Central memory CD8-positive, alpha-beta T cell (primary cell): ENCODE measurements around the gene ALX4.

Experiments
- ATAC-seq: fragments of 150-1000 bp; cut with Tn5 transposase; replicated peaks from 2 replicates; pipeline ENCODE4 v1.10.0; 2022; ENCODE audit warnings: mild to moderate bottlenecking, moderate FRiP score, moderate number of reproducible peaks; ENCODE audit not compliant: poor library complexity, severe bottlenecking; ENCODE audit errors: extremely low read depth
- DNase-seq, 2 donors: peaks; one replicate each; pipeline ENCODE4 v3.0.0; 2021; ENCODE audit warnings: low spot score in 2 of 2
- H3K27ac Mint-ChIP-seq: one replicate; pipeline ENCODE4 v1.8.0; 2022; ENCODE audit warnings: low read depth, mild to moderate bottlenecking, moderate library complexity, mixed read lengths
- H3K27me3 Mint-ChIP-seq: one replicate; pipeline ENCODE4 v1.8.0; 2022; ENCODE audit warnings: mixed read lengths
- H3K36me3 Mint-ChIP-seq: one replicate; pipeline ENCODE4 v1.8.0; 2022; ENCODE audit warnings: mild to moderate bottlenecking, moderate library complexity, mixed read lengths; ENCODE audit not compliant: insufficient read depth
- H3K4me1 Mint-ChIP-seq: one replicate; pipeline ENCODE4 v1.8.0; 2022; ENCODE audit warnings: mixed read lengths
- H3K4me3 Mint-ChIP-seq: one replicate; pipeline ENCODE4 v1.8.0; 2022; ENCODE audit warnings: mild to moderate bottlenecking, moderate library complexity, mixed read lengths
- H3K9me3 Mint-ChIP-seq: one replicate; pipeline ENCODE4 v1.8.0; 2022; ENCODE audit warnings: mixed read lengths

The ALX4 gene

GRCh38 chr11:44344921-44345320, 35.0 kb upstream of the ALX4 start:
- Mint-ChIP-seq H3K36me3 (no peaks in the 10 kb centered on the region), H3K27ac (no peak overlapping the region), H3K27me3 (peaks cover 56% of the 10 kb centered on the region), H3K4me3 (no peak overlapping the region), H3K4me1 (no peaks in the 10 kb centered on the region), H3K9me3 (no peaks in the 10 kb centered on the region)
- ATAC-seq (no peak), DNase-seq (no peak)

GRCh38 chr11:44344423-44344820, 34.5 kb upstream of the ALX4 start:
- no peak for ATAC-seq
- DNase-seq, result no peak
- Mint-ChIP-seq H3K36me3 (no peaks in the 10 kb centered on the region), H3K27me3 (peaks cover 56% of the 10 kb centered on the region), H3K9me3 (no peaks in the 10 kb centered on the region), H3K4me1 (no peaks in the 10 kb centered on the region), H3K4me3 (no peak overlapping the region), H3K27ac (no peak overlapping the region)

DNA sequence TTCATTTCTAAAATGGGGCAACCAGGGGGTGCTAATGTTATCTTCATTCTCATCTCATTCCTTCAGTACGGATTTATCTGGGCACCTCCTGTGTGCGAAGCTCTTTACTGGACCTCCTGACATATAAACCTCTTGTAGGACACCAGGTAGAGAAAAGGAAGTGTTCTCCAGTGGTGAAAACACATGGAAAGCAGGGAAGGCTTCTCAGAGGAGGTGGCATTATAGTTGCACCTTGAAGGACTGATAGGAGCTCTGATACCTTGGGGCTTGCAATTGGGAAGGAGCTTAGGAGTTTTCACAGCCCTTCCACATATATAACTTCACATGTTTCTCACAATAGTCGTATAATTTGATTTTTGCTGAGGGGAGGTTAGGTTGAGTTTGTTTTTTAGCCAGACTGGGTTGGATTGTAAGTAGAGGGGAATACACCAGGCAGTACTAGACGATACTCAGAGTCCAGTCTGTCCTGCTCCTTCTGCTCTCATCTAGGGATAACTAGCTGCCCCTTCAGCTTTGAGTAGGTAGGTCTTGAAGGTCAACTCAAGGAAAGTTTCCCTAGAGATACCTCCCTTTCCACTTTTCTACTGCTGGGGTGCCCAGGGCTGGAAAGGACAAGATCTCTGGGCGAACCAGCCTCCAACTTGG, 34.0 kb upstream of the ALX4 start:
- H3K4me3 Mint-ChIP-seq, result no peak overlapping the region
- ATAC-seq (no peak), DNase-seq (no peak)
- H3K9me3 Mint-ChIP-seq, result no peaks in the 10 kb centered on the region
- no peak overlapping the region for H3K27ac Mint-ChIP-seq
- peaks cover 56% of the 10 kb centered on the region for H3K27me3 Mint-ChIP-seq
- H3K4me1 Mint-ChIP-seq, result no peaks in the 10 kb centered on the region
- H3K36me3 Mint-ChIP-seq, result no peaks in the 10 kb centered on the region

- ATAC-seq (no peak), DNase-seq (no peak)
- no peaks in the 10 kb centered on the region for H3K4me1 Mint-ChIP-seq
- no peaks in the 10 kb centered on the region for H3K36me3 Mint-ChIP-seq
- no peak overlapping the region for H3K4me3 Mint-ChIP-seq
- peaks cover 59% of the 10 kb centered on the region for H3K27me3 Mint-ChIP-seq
- no peak overlapping the region for H3K27ac Mint-ChIP-seq
- H3K9me3 Mint-ChIP-seq, result no peaks in the 10 kb centered on the region
These were observed 32.7 kb upstream of the ALX4 start for GRCh38 chr11:44342616-44343015.

DNA sequence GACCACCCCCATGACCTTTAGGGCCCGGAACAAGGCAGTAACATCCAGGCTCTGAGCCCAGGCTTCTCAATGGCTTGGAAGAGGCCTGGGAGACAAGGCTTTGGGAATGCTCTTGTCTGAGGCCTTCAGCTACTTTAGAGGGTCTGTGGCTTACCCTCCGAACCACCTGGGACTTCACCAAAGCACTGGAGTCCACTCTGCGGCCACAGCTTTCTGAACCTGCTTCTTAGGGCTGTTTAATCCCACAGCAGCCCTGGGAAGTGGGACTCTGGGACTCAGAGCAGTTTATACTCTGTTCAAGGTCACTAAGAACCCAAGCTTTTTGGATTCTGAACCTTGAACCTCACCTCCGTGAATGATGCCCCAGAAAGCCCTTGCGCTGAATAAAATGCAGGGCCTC, 30.7 kb upstream of the ALX4 start:
- Mint-ChIP-seq H3K36me3 (no peaks in the 10 kb centered on the region), H3K9me3 (no peaks in the 10 kb centered on the region), H3K4me1 (no peaks in the 10 kb centered on the region), H3K4me3 (no peak overlapping the region), H3K27ac (no peak overlapping the region), H3K27me3 (peaks cover 59% of the 10 kb centered on the region)
- no peak for ATAC-seq
- DNase-seq, result no peak

- Mint-ChIP-seq H3K27me3 (peaks cover 69% of the 10 kb centered on the region), H3K4me3 (no peak overlapping the region), H3K4me1 (no peaks in the 10 kb centered on the region), H3K9me3 (no peaks in the 10 kb centered on the region), H3K27ac (no peak overlapping the region), H3K36me3 (no peaks in the 10 kb centered on the region)
- ATAC-seq (no peak), DNase-seq (no peak)
These were observed 29.6 kb upstream of the ALX4 start for GRCh38 chr11:44339530-44339883.

DNA sequence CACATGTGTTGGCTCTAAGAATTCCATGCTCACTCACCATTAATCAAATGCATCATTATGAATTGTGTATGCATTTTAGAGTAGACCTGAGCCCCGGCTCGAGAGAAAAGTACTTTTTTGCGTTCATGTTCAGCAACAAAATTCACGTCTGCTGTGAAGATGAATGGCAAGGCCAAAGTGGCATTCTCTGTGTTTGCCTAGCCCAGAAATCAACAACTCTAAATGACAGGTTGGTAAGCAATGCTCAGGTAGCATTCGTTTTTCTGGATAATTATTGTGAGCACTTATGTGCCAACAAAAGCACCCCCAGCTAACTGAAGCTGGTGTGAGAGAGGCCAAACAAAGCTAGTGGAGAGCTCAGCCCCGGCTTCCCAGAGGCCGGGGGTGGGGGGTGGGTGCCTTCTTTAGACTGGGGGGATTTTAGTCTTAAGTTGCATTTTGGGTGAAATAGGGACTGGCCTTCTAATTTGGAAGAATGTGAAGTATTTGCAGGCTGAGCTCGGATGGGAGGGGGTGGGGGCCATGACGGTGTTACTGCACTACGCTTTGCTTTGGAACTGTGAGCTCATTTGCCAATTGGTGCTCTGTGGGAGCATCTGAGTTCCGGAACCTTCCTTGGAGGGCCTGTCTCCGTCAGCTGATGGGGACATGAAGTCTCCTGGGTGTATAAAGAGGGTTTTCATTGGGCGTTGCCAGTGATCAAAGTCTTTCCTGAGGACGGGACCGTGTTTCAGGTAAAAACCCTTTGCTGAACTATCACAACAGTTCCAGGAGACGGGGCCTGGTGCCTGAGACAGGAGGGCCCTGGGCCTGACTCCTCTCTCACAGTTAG, 29.0 kb upstream of the ALX4 start:
- H3K4me3 Mint-ChIP-seq, result no peak overlapping the region
- peaks cover 75% of the 10 kb centered on the region for H3K27me3 Mint-ChIP-seq
- H3K27ac Mint-ChIP-seq, result no peak overlapping the region
- no peaks in the 10 kb centered on the region for H3K4me1 Mint-ChIP-seq
- no peak for DNase-seq
- H3K36me3 Mint-ChIP-seq, result no peaks in the 10 kb centered on the region
- ATAC-seq, result no peak
- no peaks in the 10 kb centered on the region for H3K9me3 Mint-ChIP-seq

- Mint-ChIP-seq H3K9me3 (no peaks in the 10 kb centered on the region), H3K4me3 (no peak overlapping the region), H3K4me1 (no peaks in the 10 kb centered on the region), H3K27me3 (peaks cover 84% of the 10 kb centered on the region), H3K36me3 (no peaks in the 10 kb centered on the region), H3K27ac (no peak overlapping the region)
- DNase-seq (no peak), ATAC-seq (no peak)
These were observed 28.1 kb upstream of the ALX4 start for GRCh38 chr11:44338026-44338425.

GRCh38 chr11:44335919-44336318, 26.0 kb upstream of the ALX4 start:
- H3K27me3 Mint-ChIP-seq, result peaks cover 98% of the 10 kb centered on the region
- H3K4me3 Mint-ChIP-seq, result no peak overlapping the region
- DNase-seq, result no peak
- ATAC-seq, result no peak
- H3K4me1 Mint-ChIP-seq, result no peaks in the 10 kb centered on the region
- no peaks in the 10 kb centered on the region for H3K36me3 Mint-ChIP-seq
- no peaks in the 10 kb centered on the region for H3K9me3 Mint-ChIP-seq
- no peak overlapping the region for H3K27ac Mint-ChIP-seq

GRCh38 chr11:44335052-44335760, 25.3 kb upstream of the ALX4 start:
- H3K4me3 Mint-ChIP-seq, result no peak overlapping the region
- no peaks in the 10 kb centered on the region for H3K4me1 Mint-ChIP-seq
- no peaks in the 10 kb centered on the region for H3K9me3 Mint-ChIP-seq
- H3K27ac Mint-ChIP-seq, result no peak overlapping the region
- DNase-seq, result no peak
- H3K27me3 Mint-ChIP-seq, result peaks cover 97% of the 10 kb centered on the region
- no peak for ATAC-seq
- H3K36me3 Mint-ChIP-seq, result peaks cover 2% of the 10 kb centered on the region

GRCh38 chr11:44334356-44335004, 24.5 kb upstream of the ALX4 start:
- H3K27me3 Mint-ChIP-seq, result peaks cover 97% of the 10 kb centered on the region
- H3K36me3 Mint-ChIP-seq, result peaks cover 2% of the 10 kb centered on the region
- no peak overlapping the region for H3K4me3 Mint-ChIP-seq
- no peak for ATAC-seq
- H3K27ac Mint-ChIP-seq, result no peak overlapping the region
- DNase-seq, result no peak
- H3K9me3 Mint-ChIP-seq, result no peaks in the 10 kb centered on the region
- H3K4me1 Mint-ChIP-seq, result no peaks in the 10 kb centered on the region

DNA sequence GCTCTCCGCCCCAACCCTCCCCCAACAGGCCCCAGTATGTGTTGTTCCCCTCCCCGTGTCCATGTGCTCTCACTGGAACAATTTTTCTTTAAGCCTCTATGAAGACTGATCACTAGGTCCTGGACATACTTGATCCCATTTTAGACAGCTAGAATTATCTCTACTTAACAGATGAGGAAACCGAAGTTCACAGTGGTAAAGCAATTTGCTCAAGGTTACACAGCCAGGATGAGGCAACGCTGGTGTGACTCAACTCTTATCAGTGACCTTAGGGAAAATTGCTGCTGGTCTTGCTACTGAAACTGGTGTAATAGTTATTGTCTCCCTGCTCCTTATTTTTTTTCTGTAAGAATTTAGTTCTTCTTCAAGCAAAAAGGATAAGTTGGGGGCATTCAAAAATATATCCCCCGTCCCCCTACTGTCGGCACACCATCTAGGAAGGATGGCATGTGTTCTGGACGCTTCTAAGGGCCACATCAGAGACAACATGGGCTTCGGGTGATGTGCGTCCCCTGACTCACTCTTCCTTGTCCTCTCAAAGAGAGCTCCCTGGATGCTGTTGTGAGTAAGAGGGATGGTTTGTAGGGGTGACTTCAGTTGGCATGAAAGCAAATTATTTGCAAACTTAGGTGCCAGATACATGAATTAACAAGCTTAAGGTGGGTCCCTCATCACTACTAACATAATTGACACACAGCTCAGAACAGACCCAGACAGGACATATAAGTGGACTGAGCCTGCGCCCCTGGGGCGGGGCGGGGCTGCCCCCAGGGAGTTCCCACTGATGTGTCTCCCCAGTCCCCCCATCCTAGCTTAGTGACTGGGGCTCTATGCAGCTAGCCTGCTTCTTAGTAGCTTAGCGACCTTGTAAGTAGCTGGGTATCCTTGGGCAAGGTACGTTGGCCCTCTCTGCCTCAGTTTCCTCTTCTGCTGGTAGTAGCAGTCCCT, 23.6 kb upstream of the ALX4 start:
- Mint-ChIP-seq H3K9me3 (no peaks in the 10 kb centered on the region), H3K4me3 (no peak overlapping the region), H3K27me3 (peaks cover 97% of the 10 kb centered on the region), H3K27ac (no peak overlapping the region), H3K36me3 (peaks cover 2% of the 10 kb centered on the region), H3K4me1 (no peaks in the 10 kb centered on the region)
- DNase-seq (no peak), ATAC-seq (no peak)
